ENCODE results near the gene JAGN1. TPM values are rescaled to one million over a fixed set of nuclear protein-coding genes. Genes with fewer than 3 reads are reported as not detected.

The JAGN1 gene
- total RNA-seq, 1 donor from 2014 or later: 33.0 TPM

GRCh38 chr3:9942164-9942563 is 51.8 kb downstream of the JAGN1 start:
- Mint-ChIP-seq H3K36me3 (ENCODE audit: insufficient read depth) (peaks cover 11% of the 10 kb centered on the region), H3K9me3 (ENCODE audit: low read depth) (no peaks in the 10 kb centered on the region), H3K27ac (no peak overlapping the region), H3K4me1 (ENCODE audit: low read depth) (no peaks in the 10 kb centered on the region), H3K4me3 (ENCODE audit: low read depth) (no peak overlapping the region), H3K27me3 (peaks cover under 1% of the 10 kb centered on the region)
- DNase-seq (ENCODE audit: low spot score, unreplicated experiment): no peak
- no peak for TF ChIP-seq CTCF (IDR thresholded peaks at IDR 0.05; ENCODE audit: unreplicated experiment)

- no peak for DNase-seq (ENCODE audit: low spot score, unreplicated experiment)
- peaks cover 9% of the 10 kb centered on the region for H3K36me3 Mint-ChIP-seq (ENCODE audit: insufficient read depth)
- no peak overlapping the region for H3K4me3 Mint-ChIP-seq (ENCODE audit: low read depth)
- TF ChIP-seq CTCF (IDR thresholded peaks at IDR 0.05; ENCODE audit: unreplicated experiment): no peak
- no peak overlapping the region for H3K27ac Mint-ChIP-seq
- no peaks in the 10 kb centered on the region for H3K9me3 Mint-ChIP-seq (ENCODE audit: low read depth)
- H3K27me3 Mint-ChIP-seq: peaks cover 3% of the 10 kb centered on the region
- H3K4me1 Mint-ChIP-seq (ENCODE audit: low read depth): peaks cover 1% of the 10 kb centered on the region
Observed at GRCh38 chr3:9942934-9943690, 52.7 kb downstream of the JAGN1 start.

Other genes starting within 250 kb of the JAGN1 start
- gene MTMR14, start 241.1 kb upstream of the JAGN1 start, total RNA-seq: 39.4 and 42.3 TPM in 2 replicates
- gene CPNE9, start 186.8 kb upstream of the JAGN1 start, total RNA-seq: 0.47 and 0.69 TPM in 2 replicates
- gene BRPF1, start 158.9 kb upstream of the JAGN1 start, total RNA-seq: 25.2 and 25.6 TPM in 2 replicates
- gene OGG1, start 140.7 kb upstream of the JAGN1 start, total RNA-seq: 46.3 and 47.7 TPM in 2 replicates
- gene CAMK1, start 120.7 kb upstream of the JAGN1 start, total RNA-seq: 16.9 and 17.1 TPM in 2 replicates
- gene TADA3, start 98.1 kb upstream of the JAGN1 start, total RNA-seq: 66.6 and 70.8 TPM in 2 replicates
- gene ARPC4, start 97.5 kb upstream of the JAGN1 start, total RNA-seq: 129 and 135 TPM in 2 replicates
- 51.6 and 59.6 TPM in 2 replicates for gene TTLL3, start 80.3 kb upstream of the JAGN1 start, total RNA-seq
- 55.0 and 60.3 TPM in 2 replicates for gene RPUSD3, start 46.6 kb upstream of the JAGN1 start, total RNA-seq
- gene CIDEC, start 10.4 kb upstream of the JAGN1 start, total RNA-seq: not detected in 2 replicates
- 4.9 and 7.0 TPM in 2 replicates for gene IL17RE, start 12.2 kb downstream of the JAGN1 start, total RNA-seq
- gene IL17RC, start 26.5 kb downstream of the JAGN1 start, total RNA-seq: 13.4 and 17.1 TPM in 2 replicates
- gene CRELD1, start 43.2 kb downstream of the JAGN1 start, total RNA-seq: 57.1 and 60.3 TPM in 2 replicates
- 10.4 and 11.4 TPM in 2 replicates for gene PRRT3, start 61.8 kb downstream of the JAGN1 start, total RNA-seq
- 38.6 and 42.1 TPM in 2 replicates for gene EMC3, start 96.2 kb downstream of the JAGN1 start, total RNA-seq
- gene FANCD2, start 135.8 kb downstream of the JAGN1 start, total RNA-seq: 26.6 and 27.1 TPM in 2 replicates
- gene FANCD2OS, start 217.6 kb downstream of the JAGN1 start, total RNA-seq: not detected in 2 replicates
- gene BRK1, start 225.1 kb downstream of the JAGN1 start, total RNA-seq: 117 and 123 TPM in 2 replicates

Measured in progenitor cell of endocrine pancreas (in vitro differentiated cells).